GM12878 (cell line): Measurements from ENCODE around the gene SNAI1. TPM values are rescaled to one million over a fixed set of nuclear protein-coding genes. Genes with fewer than 3 reads are reported as not detected.

Experiments used
- ASH2L ChIP-seq: fragments of 300-600, 200-600 bp; sonication (generic); IDR thresholded peaks from 2 replicates; pipeline ENCODE4 v1.6.1; 2017; ENCODE audit warnings: low read depth, mild to moderate bottlenecking, borderline replicate concordance
- ATF7 ChIP-seq: fragments of 450-650 bp; IDR thresholded peaks from 2 replicates; pipeline ENCODE4 v1.6.1; 2016; ENCODE audit warnings: low read depth, mild to moderate bottlenecking
- CBX5 ChIP-seq: sonication (generic); IDR thresholded peaks from 2 replicates; pipeline ENCODE4 v1.6.1; 2016; ENCODE audit warnings: low read depth, moderate library complexity, mild to moderate bottlenecking, inconsistent platforms
- CHD1 ChIP-seq: IDR thresholded peaks from 2 replicates; pipeline ENCODE4 v1.6.1; 2012; ENCODE audit warnings: low read depth, low read length, improper control_type of control experiment
- CREM ChIP-seq: IDR thresholded peaks from 2 replicates; pipeline ENCODE4 v1.6.1; 2014; ENCODE audit warnings: antibody characterized with exemption, low read depth
- DPF2 ChIP-seq: fragments of 450-650 bp; IDR thresholded peaks from 2 replicates; pipeline ENCODE4 v1.6.1; 2017; ENCODE audit warnings: mild to moderate bottlenecking
- EED ChIP-seq: sonication (generic); IDR thresholded peaks from 2 replicates; pipeline ENCODE4 v1.6.1; 2016; ENCODE audit warnings: antibody characterized with exemption, low read depth
- EGR1 ChIP-seq, 2 experiments: IDR thresholded peaks; 1 replicate in 1 of 2; 2 replicates in 1 of 2; pipeline ENCODE4 v1.6.1; 2011 to 2012; ENCODE audit warnings: low read depth in 2 of 2, low read length in 2 of 2, borderline replicate concordance in 1 of 2, mild to moderate bottlenecking in 1 of 2, moderate library complexity in 1 of 2
- FOXK2 ChIP-seq: fragments of 450-650 bp; IDR thresholded peaks from 2 replicates; pipeline ENCODE4 v1.6.1; 2017; ENCODE audit warnings: mild to moderate bottlenecking, moderate library complexity
- GATAD2B ChIP-seq: fragments of 450-650 bp; conservative IDR thresholded peaks from 2 replicates; pipeline ENCODE4 v1.6.1; 2017; ENCODE audit warnings: low read depth, mild to moderate bottlenecking, moderate library complexity
- HDAC2 ChIP-seq: fragments of 200-600 bp; sonication (generic); IDR thresholded peaks from 2 replicates; pipeline ENCODE4 v1.6.1; 2017
- JUND ChIP-seq: IDR thresholded peaks from 2 replicates; pipeline ENCODE4 v1.6.1; 2012; ENCODE audit warnings: low read depth, mild to moderate bottlenecking, low read length, improper control_type of control experiment, moderate library complexity
- MXI1 ChIP-seq: fragments of 150-350 bp; IDR thresholded peaks from 2 replicates; pipeline ENCODE4 v1.6.1; 2011; ENCODE audit warnings: low read depth, mild to moderate bottlenecking, inconsistent platforms, low read length, improper control_type of control experiment
- NBN ChIP-seq: fragments of 450-650 bp; IDR thresholded peaks from 2 replicates; pipeline ENCODE4 v1.6.1; 2016
- NR2C1 ChIP-seq: fragments of 450-650 bp; IDR thresholded peaks from 2 replicates; pipeline ENCODE4 v1.6.1; 2017; ENCODE audit warnings: antibody characterized with exemption, mild to moderate bottlenecking, moderate library complexity
- NR2F1 ChIP-seq: fragments of 450-650 bp; conservative IDR thresholded peaks from 2 replicates; pipeline ENCODE4 v1.6.1; 2017; ENCODE audit warnings: mild to moderate bottlenecking
- RAD51 ChIP-seq: fragments of 450-650 bp; IDR thresholded peaks from 2 replicates; pipeline ENCODE4 v1.6.1; 2016; ENCODE audit warnings: moderate library complexity, mild to moderate bottlenecking, inconsistent platforms
- RB1 ChIP-seq: fragments of 450-650 bp; formaldehyde crosslinking; IDR thresholded peaks from 2 replicates; pipeline ENCODE4 v1.6.1; 2017; ENCODE audit warnings: mild to moderate bottlenecking, borderline replicate concordance
- RUNX3 ChIP-seq: IDR thresholded peaks from 2 replicates; pipeline ENCODE4 v1.6.1; 2012; ENCODE audit warnings: low read length, inconsistent platforms
- SIX5 ChIP-seq: IDR thresholded peaks from 2 replicates; pipeline ENCODE4 v1.6.1; 2011; ENCODE audit warnings: mild to moderate bottlenecking, low read depth, low read length, moderate library complexity; ENCODE audit not compliant: severe bottlenecking
- SMAD1 ChIP-seq: fragments of 450-650 bp; IDR thresholded peaks from 2 replicates; pipeline ENCODE4 v1.6.1; 2018; ENCODE audit warnings: mild to moderate bottlenecking, low read depth; ENCODE audit not compliant: partially characterized antibody
- SMARCA5 ChIP-seq: fragments of 450-650 bp; IDR thresholded peaks from 2 replicates; pipeline ENCODE4 v1.6.1; 2017; ENCODE audit warnings: mild to moderate bottlenecking
- SPI1 ChIP-seq: IDR thresholded peaks from 2 replicates; pipeline ENCODE4 v1.6.1; 2011; ENCODE audit warnings: low read depth, mild to moderate bottlenecking, low read length, moderate library complexity, borderline replicate concordance; ENCODE audit not compliant: insufficient read depth
- SREBF2 ChIP-seq: IDR thresholded peaks from 2 replicates; pipeline ENCODE4 v1.6.1; 2012; ENCODE audit warnings: mild to moderate bottlenecking, low read length
- SUPT20H ChIP-seq: IDR thresholded peaks from 2 replicates; pipeline ENCODE4 v1.6.1; 2011; ENCODE audit warnings: low read depth, mild to moderate bottlenecking, low read length, moderate library complexity, borderline replicate concordance; ENCODE audit not compliant: control insufficient read depth
- TCF3 ChIP-seq: IDR thresholded peaks from 2 replicates; pipeline ENCODE4 v1.6.1; 2012; ENCODE audit warnings: low read depth, mild to moderate bottlenecking, low read length, borderline replicate concordance; ENCODE audit not compliant: insufficient read depth
- YBX1 ChIP-seq: fragments of 450-650 bp; IDR thresholded peaks from 2 replicates; pipeline ENCODE4 v1.6.1; 2016; ENCODE audit warnings: antibody characterized with exemption
- ZNF207 ChIP-seq: fragments of 450-650 bp; IDR thresholded peaks from 2 replicates; pipeline ENCODE4 v1.6.1; 2014; ENCODE audit warnings: antibody characterized with exemption, mild to moderate bottlenecking, borderline replicate concordance
- ZNF274 ChIP-seq: IDR thresholded peaks from one replicate; pipeline ENCODE4 v1.8.0; 2011; ENCODE audit not compliant: insufficient read length, insufficient read depth
- polyA plus RNA-seq, 11 experiments: library from polyadenylated mRNA; depleted of rRNA in 4 of 11; unstranded in 6 of 11; stranded (reverse) in 5 of 11; fragments of >200 nt; fragmentation: Nextera tagmentation in 4 of 11; fragmentation: Illumina TruSeq in 1 of 11; extraction: Ambion mirVana in 4 of 11; extraction: Trizol in 1 of 11; gene quantifications; 1 replicate in 1 of 11; 2 replicates in 10 of 11; pipeline versions ENCODE4 v1.2.1 to v1.2.3, GENCODE V29; 2011 to 2016; ENCODE audit warnings: inconsistent platforms in 2 of 11, missing spikeins in 2 of 11, low read depth in 1 of 11
- total RNA-seq, 4 experiments: library from RNA; depleted of rRNA in 3 of 4; stranded (reverse); fragments of >200 nt in 3 of 4; fragmentation: Illumina TruSeq in 1 of 4; extraction: Trizol in 1 of 4; gene quantifications; 2 replicates each; pipeline versions ENCODE4 v1.2.1 to v1.2.3, GENCODE V29; 2013 to 2021
- TF ChIP-seq, protein P1 (sequence below): IDR thresholded peaks from 2 replicates; pipeline ENCODE4 v1.6.1; 2012; ENCODE audit warnings: low read depth, low read length, improper control_type of control experiment
- TF ChIP-seq, protein P2 (sequence below): IDR thresholded peaks from 2 replicates; pipeline ENCODE4 v1.6.1; 2012; ENCODE audit warnings: low read depth, low read length, improper control_type of control experiment

SNAI1 gene
- total and polyA plus RNA-seq, 10 of the 15 experiments (the other 5 are each of a cell fraction or from before 2014, with no cell fraction given) = 0.11 to 0.79 (median 0.24) TPM; not detected in 2

DNA sequence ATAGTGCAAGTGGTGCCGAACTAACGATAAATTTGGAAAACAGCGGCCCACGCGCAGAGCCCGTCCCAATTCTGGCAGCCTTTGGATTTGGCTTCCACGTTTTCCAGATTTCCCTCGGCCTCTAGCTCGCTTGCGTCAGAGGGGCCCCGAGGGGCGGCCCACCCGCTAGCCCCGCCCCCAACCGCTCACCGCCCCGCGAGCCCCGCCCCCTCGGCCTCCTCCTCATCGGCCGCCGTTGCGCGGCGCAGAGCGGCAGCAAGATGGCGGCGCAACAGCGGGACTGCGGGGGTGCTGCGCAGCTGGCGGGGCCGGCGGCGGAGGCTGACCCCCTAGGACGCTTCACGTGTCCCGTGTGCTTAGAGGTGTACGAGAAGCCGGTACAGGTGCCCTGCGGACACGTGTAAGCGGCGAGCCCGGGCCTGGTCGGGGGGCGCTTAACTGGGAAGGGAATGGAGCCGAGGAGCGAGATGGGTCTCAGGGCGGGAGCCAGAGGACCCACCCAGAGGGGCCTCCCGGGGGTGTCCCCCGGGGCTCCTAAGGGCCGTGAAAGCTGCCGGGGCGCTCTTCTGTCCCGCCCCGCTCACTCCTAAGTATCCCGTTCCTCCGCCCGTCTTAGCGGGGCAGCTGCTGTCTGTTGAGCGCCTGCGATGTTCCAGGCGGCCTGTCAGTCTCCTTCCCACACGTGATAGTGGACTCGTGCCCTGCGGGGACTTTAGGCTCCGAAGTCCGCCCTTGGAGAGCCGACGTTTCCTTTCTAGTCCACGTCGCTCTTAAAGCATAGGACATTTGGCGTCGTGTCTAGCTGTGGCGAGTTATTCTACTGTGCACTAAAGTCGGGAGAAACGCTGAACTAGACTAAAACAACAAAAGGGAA, 46.4 kb upstream of the SNAI1 start, which contains the start of gene RNF114 (continued):
- no peak for TF ChIP-seq SREBF2
- TF ChIP-seq SUPT20H = no peak
- TF ChIP-seq ATF7 = no peak
- TF ChIP-seq GATAD2B = peak; percentile 63; the same call in 1 of the 2 replicates
- TF ChIP-seq HDAC2 = no peak
- TF ChIP-seq NR2C1 = no peak
- peak; percentile 73 for TF ChIP-seq DPF2
- 0 out of 2 replicates have a peak, but pooled peaks have one; percentile 23 for TF ChIP-seq SPI1
- no peak for TF ChIP-seq NR2F1
- TF ChIP-seq CREM = peak; percentile 68; the same call in 1 of the 2 replicates
- TF ChIP-seq EGR1 (IDR thresholded peaks at IDR 0.05; ENCODE audit: borderline replicate concordance in 1 of 2, low read depth in 2 of 2, low read length in 2 of 2) = peak in 1 of 2 experiments; percentile 81; a peak in 2 of 3 replicates
- no peak for TF ChIP-seq NBN
- no peak; the same call in 1 of the 2 replicates for TF ChIP-seq RUNX3
- TF ChIP-seq TCF3 = 0 out of 2 replicates have a peak, but pooled peaks have one; percentile 60
- peak; percentile 67 for TF ChIP-seq MXI1
- TF ChIP-seq SIX5 = no peak
- TF ChIP-seq SMAD1 = no peak
- TF ChIP-seq SMARCA5 = peak; percentile 42; the same call in 1 of the 2 replicates
- TF ChIP-seq JUND = no peak
- TF ChIP-seq CHD1 = peak; percentile 70; the same call in 1 of the 2 replicates
- TF ChIP-seq YBX1 = no peak
- no peak for TF ChIP-seq ZNF274
- 0 out of 2 replicates have a peak, but pooled peaks have one; percentile 28 for TF ChIP-seq ZNF207
- TF ChIP-seq, protein P1, sequence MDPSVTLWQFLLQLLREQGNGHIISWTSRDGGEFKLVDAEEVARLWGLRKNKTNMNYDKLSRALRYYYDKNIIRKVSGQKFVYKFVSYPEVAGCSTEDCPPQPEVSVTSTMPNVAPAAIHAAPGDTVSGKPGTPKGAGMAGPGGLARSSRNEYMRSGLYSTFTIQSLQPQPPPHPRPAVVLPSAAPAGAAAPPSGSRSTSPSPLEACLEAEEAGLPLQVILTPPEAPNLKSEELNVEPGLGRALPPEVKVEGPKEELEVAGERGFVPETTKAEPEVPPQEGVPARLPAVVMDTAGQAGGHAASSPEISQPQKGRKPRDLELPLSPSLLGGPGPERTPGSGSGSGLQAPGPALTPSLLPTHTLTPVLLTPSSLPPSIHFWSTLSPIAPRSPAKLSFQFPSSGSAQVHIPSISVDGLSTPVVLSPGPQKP = no peak
- TF ChIP-seq, protein P2, sequence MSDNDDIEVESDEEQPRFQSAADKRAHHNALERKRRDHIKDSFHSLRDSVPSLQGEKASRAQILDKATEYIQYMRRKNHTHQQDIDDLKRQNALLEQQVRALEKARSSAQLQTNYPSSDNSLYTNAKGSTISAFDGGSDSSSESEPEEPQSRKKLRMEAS = no peak
- no peak for TF ChIP-seq EED
- no peak for TF ChIP-seq FOXK2
- TF ChIP-seq ASH2L = peak; percentile 52; the same call in 1 of the 2 replicates
- no peak for TF ChIP-seq RAD51
- no peak for TF ChIP-seq CBX5
- peak; percentile 38; the same call in 1 of the 2 replicates for TF ChIP-seq RB1
